ENCODE data around the gene RAB34. TPM values are rescaled to one million over a fixed set of nuclear protein-coding genes. Genes with fewer than 3 reads are reported as not detected.

RAB34 gene
- total and polyA plus RNA-seq, 2 donors (not counting 3 experiments of a cell fraction or from before 2014, with no cell fraction given): 62.3 to 113 TPM

DNA sequence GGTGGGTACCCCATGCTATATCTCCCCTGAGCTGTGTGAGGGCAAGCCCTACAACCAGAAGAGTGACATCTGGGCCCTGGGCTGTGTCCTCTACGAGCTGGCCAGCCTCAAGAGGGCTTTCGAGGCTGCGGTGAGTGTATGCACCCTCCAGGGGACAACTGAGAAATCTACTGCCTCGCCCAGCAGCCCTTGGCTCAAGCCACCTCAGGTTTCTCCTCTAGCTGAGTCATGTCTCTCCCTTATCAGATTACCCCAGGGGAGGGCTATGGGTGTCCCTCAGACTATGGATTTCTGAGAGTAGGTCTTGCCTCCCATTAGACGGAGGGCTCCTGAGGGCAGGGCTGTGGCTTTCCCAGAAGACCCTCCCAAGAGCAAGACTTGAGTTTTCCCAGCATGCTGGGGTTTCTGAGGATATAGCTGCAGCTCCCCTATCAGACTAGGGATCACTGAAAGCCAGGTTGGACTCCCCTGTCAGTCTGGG is 17.6 kb upstream of the RAB34 start:
- Histone ChIP-seq H3K36me3 (ENCODE audit: control insufficient read depth in 2 of 2, extremely low read depth in 1 of 2, insufficient read depth in 2 of 2, low read length in 2 of 2) (no peaks in the 10 kb centered on the region), H3K9me1 (replicated peaks; ENCODE audit: control insufficient read depth, extremely low read depth, insufficient read depth, low read length) (no peaks in the 10 kb centered on the region), H2AFZ (ENCODE audit: low read depth, low read length) (no peak overlapping the region), H3K4me2 (ENCODE audit: insufficient read depth, low read length) (no peak overlapping the region), H3K27ac (ENCODE audit: insufficient read depth, low read depth, low read length) (no peak overlapping the region), H3K4me3 (replicated peaks in 1 of 3; ENCODE audit: insufficient read depth in 1 of 3, low read depth in 1 of 3, low read length in 3 of 3) (no peak overlapping the region), H4K20me1 (replicated peaks; ENCODE audit: control insufficient read depth, extremely low read depth, insufficient read depth, low read length) (no peaks in the 10 kb centered on the region), H3K9me3 (replicated peaks; ENCODE audit: control insufficient read depth, insufficient read depth, low read length) (no peaks in the 10 kb centered on the region), H3K4me1 (ENCODE audit: control insufficient read depth, extremely low read depth, insufficient read depth, low read length) (no peaks in the 10 kb centered on the region), H3K9ac (replicated peaks; ENCODE audit: extremely low read depth, insufficient read depth, low read length) (no peak overlapping the region), H3K79me2 (ENCODE audit: control insufficient read depth, insufficient read depth, low read length) (no peaks in the 10 kb centered on the region), H3K27me3 (ENCODE audit: control insufficient read depth in 2 of 2, insufficient read depth in 2 of 2, low read length in 2 of 2) (no peaks in the 10 kb centered on the region)
- BruUV-seq (replicated peaks): no TSS peak
- FAIRE-seq: no peak
- dilution Hi-C loops (cut with MboI; ENCODE audit: extremely low pct_ligation_motif_present, low sequenced_read_pairs): no loop called here
- no peak for DNase-seq (ENCODE audit: low read depth, low spot score)
- ChIA-PET POLR2A (no interaction called here), CTCF (interaction anchor here (1.4 to 13.7 kb wide), 2 partner anchors 8 to 12 kb away, joined by 8 to 602 read pairs; partner anchors contain the start of gene TRAF4)
- intact Hi-C loops (cut with micrococcal nuclease): no loop called here
- TF ChIP-seq POLR2AphosphoS5 (IDR thresholded peaks at IDR 0.05; ENCODE audit: insufficient read depth, low read depth, low read length): no peak
- TF ChIP-seq FOS (IDR thresholded peaks at IDR 0.05; ENCODE audit: borderline replicate concordance, insufficient read depth, low read length): no peak
- TF ChIP-seq POLR2A (IDR thresholded peaks at IDR 0.05; ENCODE audit: low read depth, low read length): no peak
- no peak for TF ChIP-seq MYC (IDR thresholded peaks at IDR 0.05; ENCODE audit: low read depth, low read length)
- no peak for TF ChIP-seq EZH2 (IDR thresholded peaks at IDR 0.05; ENCODE audit: borderline replicate concordance, low read depth, low read length, severe bottlenecking)
- TF ChIP-seq, protein P1, sequence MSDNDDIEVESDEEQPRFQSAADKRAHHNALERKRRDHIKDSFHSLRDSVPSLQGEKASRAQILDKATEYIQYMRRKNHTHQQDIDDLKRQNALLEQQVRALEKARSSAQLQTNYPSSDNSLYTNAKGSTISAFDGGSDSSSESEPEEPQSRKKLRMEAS (IDR thresholded peaks at IDR 0.05; ENCODE audit: insufficient read depth, insufficient read length): no peak
- TF ChIP-seq GATA2 (IDR thresholded peaks at IDR 0.05; ENCODE audit: insufficient read depth, insufficient read length, low read depth, low read length): no peak
- TF ChIP-seq, protein P2, sequence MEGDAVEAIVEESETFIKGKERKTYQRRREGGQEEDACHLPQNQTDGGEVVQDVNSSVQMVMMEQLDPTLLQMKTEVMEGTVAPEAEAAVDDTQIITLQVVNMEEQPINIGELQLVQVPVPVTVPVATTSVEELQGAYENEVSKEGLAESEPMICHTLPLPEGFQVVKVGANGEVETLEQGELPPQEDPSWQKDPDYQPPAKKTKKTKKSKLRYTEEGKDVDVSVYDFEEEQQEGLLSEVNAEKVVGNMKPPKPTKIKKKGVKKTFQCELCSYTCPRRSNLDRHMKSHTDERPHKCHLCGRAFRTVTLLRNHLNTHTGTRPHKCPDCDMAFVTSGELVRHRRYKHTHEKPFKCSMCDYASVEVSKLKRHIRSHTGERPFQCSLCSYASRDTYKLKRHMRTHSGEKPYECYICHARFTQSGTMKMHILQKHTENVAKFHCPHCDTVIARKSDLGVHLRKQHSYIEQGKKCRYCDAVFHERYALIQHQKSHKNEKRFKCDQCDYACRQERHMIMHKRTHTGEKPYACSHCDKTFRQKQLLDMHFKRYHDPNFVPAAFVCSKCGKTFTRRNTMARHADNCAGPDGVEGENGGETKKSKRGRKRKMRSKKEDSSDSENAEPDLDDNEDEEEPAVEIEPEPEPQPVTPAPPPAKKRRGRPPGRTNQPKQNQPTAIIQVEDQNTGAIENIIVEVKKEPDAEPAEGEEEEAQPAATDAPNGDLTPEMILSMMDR (IDR thresholded peaks at IDR 0.05; ENCODE audit: extremely low read depth in 1 of 2, insufficient read depth in 1 of 2, low read depth in 1 of 2, low read length in 2 of 2): no peak
- TF ChIP-seq JUN (IDR thresholded peaks at IDR 0.05; ENCODE audit: borderline replicate concordance, insufficient read depth, insufficient read length, low read depth): no peak

Measured in endothelial cell of umbilical vein (primary cell).